ENCODE results near the gene RSU1. TPM values are rescaled to one million over a fixed set of nuclear protein-coding genes. Genes with fewer than 3 reads are reported as not detected.
"Not testable (repeated sequence)": the region's sequence is repeated elsewhere in the genome, so short reads cannot be mapped to it uniquely, and the experiment has no call there.

Gene RSU1
- polyA plus RNA-seq, 2 donors: 24.7 to 44.6 TPM

DNA sequence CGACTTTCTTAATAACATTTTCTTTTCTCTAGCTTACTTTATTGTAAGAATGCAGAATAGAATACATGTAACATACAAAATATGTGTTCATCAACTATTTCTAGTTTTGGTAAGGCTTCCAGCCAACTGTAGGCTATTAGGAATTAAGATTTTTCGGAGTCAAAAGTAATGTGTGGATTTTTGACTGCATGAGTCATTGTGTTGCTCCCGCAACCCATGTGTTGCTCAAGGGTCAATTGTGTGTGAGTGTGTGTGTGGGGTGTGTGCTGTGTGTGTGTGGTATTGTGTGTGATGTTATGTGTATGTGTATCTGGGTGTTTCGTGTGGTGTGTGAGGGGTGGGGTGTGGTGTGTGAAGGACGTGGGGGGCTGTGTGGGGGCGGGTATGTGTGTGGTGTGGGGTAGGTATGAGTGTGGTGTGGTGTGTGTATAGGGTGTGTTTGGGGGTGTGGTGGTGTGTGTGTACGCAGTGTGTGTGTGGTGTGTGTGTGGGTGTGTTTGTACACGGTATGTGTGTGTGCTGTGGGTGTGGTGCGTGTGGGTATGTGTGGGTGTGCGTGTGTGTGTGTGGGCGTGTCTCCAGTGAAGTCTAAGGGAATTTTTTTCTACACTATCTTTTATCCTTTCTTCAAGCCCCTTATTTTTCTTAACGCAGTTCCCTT lies 60.5 kb downstream of the RSU1 start:
- Histone ChIP-seq H3K9me3 (ENCODE audit: control insufficient read depth in 2 of 2, insufficient read depth in 1 of 2, low read depth in 1 of 2, low read length in 1 of 2) (no peaks in the 10 kb centered on the region), H3K36me3 (ENCODE audit: control insufficient read depth in 2 of 2, insufficient read depth in 2 of 2, low read length in 1 of 2) (peaks cover 3 to 8% of the 10 kb centered on the region in 2 donors), H3K4me3 (ENCODE audit: low read depth in 1 of 2, low read length in 2 of 2) (no peak overlapping the region), H3K4me1 (ENCODE audit: control insufficient read depth in 2 of 2, insufficient read depth in 2 of 2, low read length in 1 of 2) (peaks cover 2% of the 10 kb centered on the region in 2 donors), H3K27ac (ENCODE audit: low read depth in 2 of 2, low read length in 1 of 2) (no peak overlapping the region), H3K27me3 (ENCODE audit: control insufficient read depth in 1 of 2, insufficient read depth in 2 of 2, low read length in 2 of 2) (no peaks in the 10 kb centered on the region)
- 90 to 93% methylated on average over 12 of the region's 12 CpGs for WGBS, 2 donors

DNA sequence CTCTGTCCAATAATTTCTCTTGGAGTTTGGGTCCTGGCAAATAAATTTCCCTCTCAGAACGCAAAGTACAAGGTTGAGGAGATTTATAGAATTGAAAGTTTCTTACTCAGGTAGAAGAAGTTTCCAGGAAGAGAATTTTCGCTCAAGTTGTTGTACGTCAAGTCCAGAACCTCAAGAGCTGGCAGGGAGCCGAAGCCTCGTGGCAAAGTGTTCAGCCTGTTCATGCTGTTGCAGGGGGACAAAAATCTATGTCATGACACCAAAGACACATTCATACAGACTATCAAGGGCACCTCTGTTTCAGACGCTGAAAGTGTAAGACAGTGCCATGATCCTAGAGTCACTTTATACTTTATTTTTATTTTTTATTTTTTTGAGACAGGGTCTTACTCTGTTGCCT lies 62.5 kb downstream of the RSU1 start:
- H3K4me3 ChIP-seq (ENCODE audit: low read depth in 1 of 2, low read length in 2 of 2): no peak overlapping the region
- peaks cover 2% of the 10 kb centered on the region in 2 donors for H3K4me1 ChIP-seq (ENCODE audit: control insufficient read depth in 2 of 2, insufficient read depth in 2 of 2, low read length in 1 of 2)
- WGBS, 2 donors: 77 to 91% methylated on average over 6 of the region's 6 CpGs
- no peaks in the 10 kb centered on the region for H3K27me3 ChIP-seq (ENCODE audit: control insufficient read depth in 1 of 2, insufficient read depth in 2 of 2, low read length in 2 of 2)
- H3K36me3 ChIP-seq (ENCODE audit: control insufficient read depth in 2 of 2, insufficient read depth in 2 of 2, low read length in 1 of 2): peaks cover 4 to 11% of the 10 kb centered on the region in 2 donors
- H3K9me3 ChIP-seq (ENCODE audit: control insufficient read depth in 2 of 2, insufficient read depth in 1 of 2, low read depth in 1 of 2, low read length in 1 of 2): no peaks in the 10 kb centered on the region
- no peak overlapping the region for H3K27ac ChIP-seq (ENCODE audit: low read depth in 2 of 2, low read length in 1 of 2)

DNA sequence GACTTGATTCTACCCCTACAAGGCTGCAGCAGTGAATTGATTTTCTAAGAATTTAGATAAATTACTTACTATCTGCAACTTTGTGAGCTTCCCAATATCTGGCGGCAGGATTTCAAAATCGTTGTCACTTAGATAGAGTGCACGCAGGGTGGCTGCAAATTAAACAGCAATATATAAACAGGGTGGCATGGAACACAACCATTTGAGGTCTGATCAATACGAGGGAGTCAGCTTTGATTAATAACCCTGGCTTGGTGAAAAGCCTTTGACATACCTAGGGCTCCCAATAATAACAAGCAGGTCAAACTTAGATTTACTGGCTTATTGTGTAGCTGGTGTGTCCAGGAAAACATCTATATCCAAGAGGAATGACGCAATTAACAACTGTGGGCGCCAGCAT lies 64.4 kb downstream of the RSU1 start:
- 81 to 90% methylated on average over 6 of the region's 6 CpGs for WGBS, 2 donors
- H3K9me3 ChIP-seq (ENCODE audit: control insufficient read depth in 2 of 2, insufficient read depth in 1 of 2, low read depth in 1 of 2, low read length in 1 of 2); H3K4me3 ChIP-seq (ENCODE audit: low read depth in 1 of 2, low read length in 2 of 2); H3K4me1 ChIP-seq (ENCODE audit: control insufficient read depth in 2 of 2, insufficient read depth in 2 of 2, low read length in 1 of 2); H3K27ac ChIP-seq (ENCODE audit: low read depth in 2 of 2, low read length in 1 of 2); H3K27me3 ChIP-seq (ENCODE audit: control insufficient read depth in 1 of 2, insufficient read depth in 2 of 2, low read length in 2 of 2): not testable (repeated sequence)
- H3K36me3 ChIP-seq (ENCODE audit: control insufficient read depth in 2 of 2, insufficient read depth in 2 of 2, low read length in 1 of 2): peaks cover 9 to 15% of the 10 kb centered on the region in 2 donors

DNA sequence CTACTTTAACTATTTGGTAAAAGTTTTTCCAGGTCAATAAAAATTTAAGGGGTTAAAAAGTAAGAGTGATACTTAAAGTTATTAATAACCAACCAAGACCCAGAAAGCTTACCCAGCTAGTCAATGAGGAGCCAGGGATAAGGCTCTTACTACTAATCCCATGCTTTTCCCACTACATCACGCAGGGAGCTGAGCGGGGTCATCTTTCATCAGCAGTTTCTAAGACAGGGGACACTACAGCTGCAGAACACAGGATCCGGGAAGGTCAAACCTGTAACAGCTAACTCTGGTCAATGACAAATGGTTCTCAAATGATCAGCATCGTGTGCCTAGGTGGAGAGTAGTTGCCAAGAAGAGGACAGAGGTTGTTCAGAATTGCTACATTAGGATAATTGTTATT lies 65.1 kb downstream of the RSU1 start:
- H3K4me3 ChIP-seq (ENCODE audit: low read depth in 1 of 2, low read length in 2 of 2): no peak overlapping the region
- H3K4me1 ChIP-seq (ENCODE audit: control insufficient read depth in 2 of 2, insufficient read depth in 2 of 2, low read length in 1 of 2): no peaks in the 10 kb centered on the region
- H3K9me3 ChIP-seq (ENCODE audit: control insufficient read depth in 2 of 2, insufficient read depth in 1 of 2, low read depth in 1 of 2, low read length in 1 of 2): no peaks in the 10 kb centered on the region
- WGBS, 2 donors: 88 to 92% methylated on average over 4 of the region's 4 CpGs
- peaks cover 6 to 15% of the 10 kb centered on the region in 2 donors for H3K36me3 ChIP-seq (ENCODE audit: control insufficient read depth in 2 of 2, insufficient read depth in 2 of 2, low read length in 1 of 2)
- H3K27me3 ChIP-seq (ENCODE audit: control insufficient read depth in 1 of 2, insufficient read depth in 2 of 2, low read length in 2 of 2): no peaks in the 10 kb centered on the region
- no peak overlapping the region for H3K27ac ChIP-seq (ENCODE audit: low read depth in 2 of 2, low read length in 1 of 2)

DNA sequence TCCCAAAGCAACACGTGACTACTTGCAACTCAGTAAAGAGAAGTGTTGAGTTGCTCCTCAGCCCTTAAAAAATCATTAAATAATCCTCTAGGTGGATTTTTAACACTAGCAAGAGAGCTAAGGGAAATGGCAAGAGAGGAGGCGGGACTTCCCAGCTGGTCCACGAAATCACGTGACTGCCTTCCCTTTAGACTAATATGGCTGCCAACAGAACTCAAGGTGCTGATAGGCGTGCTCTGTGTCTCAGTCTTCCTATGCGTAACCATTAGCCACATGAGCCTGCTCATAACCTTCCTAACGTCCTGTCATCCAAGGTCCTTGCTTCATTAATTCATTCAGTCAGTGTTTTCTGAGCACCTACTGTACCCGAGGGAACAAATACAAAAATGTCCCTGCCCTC lies 66.0 kb downstream of the RSU1 start:
- Histone ChIP-seq H3K27me3 (ENCODE audit: control insufficient read depth in 1 of 2, insufficient read depth in 2 of 2, low read length in 2 of 2) (no peaks in the 10 kb centered on the region), H3K36me3 (ENCODE audit: control insufficient read depth in 2 of 2, insufficient read depth in 2 of 2, low read length in 1 of 2) (peaks cover 6 to 11% of the 10 kb centered on the region in 2 donors), H3K4me1 (ENCODE audit: control insufficient read depth in 2 of 2, insufficient read depth in 2 of 2, low read length in 1 of 2) (no peaks in the 10 kb centered on the region), H3K9me3 (ENCODE audit: control insufficient read depth in 2 of 2, insufficient read depth in 1 of 2, low read depth in 1 of 2, low read length in 1 of 2) (no peaks in the 10 kb centered on the region), H3K4me3 (ENCODE audit: low read depth in 1 of 2, low read length in 2 of 2) (no peak overlapping the region), H3K27ac (ENCODE audit: low read depth in 2 of 2, low read length in 1 of 2) (no peak overlapping the region)
- WGBS, 2 donors: 96 to 98% methylated on average over 8 of the region's 8 CpGs

DNA sequence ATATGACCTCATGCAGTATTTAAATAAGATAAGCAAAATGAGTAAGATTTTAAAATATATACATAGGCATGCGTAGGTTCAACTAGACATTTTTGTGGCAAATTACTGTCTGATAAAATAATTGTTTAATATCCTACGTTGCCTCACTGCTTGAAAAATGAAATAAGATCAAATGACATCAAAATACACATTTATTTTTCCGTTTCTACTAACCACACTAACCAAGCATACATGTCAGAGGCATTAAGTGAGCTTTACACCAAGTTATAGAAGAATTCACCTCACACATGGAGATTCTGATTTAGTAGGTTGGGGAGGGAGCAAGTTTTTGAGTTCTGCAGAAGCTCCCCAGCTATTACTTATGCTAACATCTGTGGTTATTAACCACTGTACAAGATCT lies 66.8 kb downstream of the RSU1 start:
- Histone ChIP-seq H3K27ac (ENCODE audit: low read depth in 2 of 2, low read length in 1 of 2) (no peak overlapping the region), H3K36me3 (ENCODE audit: control insufficient read depth in 2 of 2, insufficient read depth in 2 of 2, low read length in 1 of 2) (peaks cover 6 to 11% of the 10 kb centered on the region in 2 donors), H3K27me3 (ENCODE audit: control insufficient read depth in 1 of 2, insufficient read depth in 2 of 2, low read length in 2 of 2) (no peaks in the 10 kb centered on the region), H3K4me3 (ENCODE audit: low read depth in 1 of 2, low read length in 2 of 2) (no peak overlapping the region), H3K4me1 (ENCODE audit: control insufficient read depth in 2 of 2, insufficient read depth in 2 of 2, low read length in 1 of 2) (no peaks in the 10 kb centered on the region), H3K9me3 (ENCODE audit: control insufficient read depth in 2 of 2, insufficient read depth in 1 of 2, low read depth in 1 of 2, low read length in 1 of 2) (no peaks in the 10 kb centered on the region)
- WGBS, 2 donors: 89 to 90% methylated on average over 3 of the region's 3 CpGs

DNA sequence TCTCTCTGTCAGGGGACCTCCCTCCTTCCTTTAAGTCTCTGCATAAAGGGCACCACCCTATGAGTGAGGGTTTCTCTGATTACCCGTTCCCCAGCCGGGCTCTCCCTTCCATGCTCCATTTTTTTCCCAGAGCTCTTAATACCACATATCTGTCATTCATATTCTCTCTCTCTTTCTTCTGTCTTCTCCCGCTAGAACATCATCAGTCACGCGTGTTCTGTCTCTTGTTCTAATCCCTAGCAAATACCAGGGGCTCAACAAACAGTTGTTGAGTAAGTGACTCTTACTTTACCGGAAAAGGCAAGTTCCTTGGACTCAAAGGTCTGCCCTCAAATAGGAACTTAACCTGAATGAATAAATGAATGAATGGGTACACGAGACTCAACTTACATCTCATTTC lies 68.5 kb downstream of the RSU1 start:
- Histone ChIP-seq H3K9me3 (ENCODE audit: control insufficient read depth in 2 of 2, insufficient read depth in 1 of 2, low read depth in 1 of 2, low read length in 1 of 2) (no peaks in the 10 kb centered on the region), H3K4me3 (ENCODE audit: low read depth in 1 of 2, low read length in 2 of 2) (no peak overlapping the region), H3K27ac (ENCODE audit: low read depth in 2 of 2, low read length in 1 of 2) (no peak overlapping the region), H3K4me1 (ENCODE audit: control insufficient read depth in 2 of 2, insufficient read depth in 2 of 2, low read length in 1 of 2) (no peaks in the 10 kb centered on the region), H3K27me3 (ENCODE audit: control insufficient read depth in 1 of 2, insufficient read depth in 2 of 2, low read length in 2 of 2) (no peaks in the 10 kb centered on the region), H3K36me3 (ENCODE audit: control insufficient read depth in 2 of 2, insufficient read depth in 2 of 2, low read length in 1 of 2) (peaks cover 6 to 11% of the 10 kb centered on the region in 2 donors)
- WGBS, 2 donors: 91 to 95% methylated on average over 7 of the region's 7 CpGs

DNA sequence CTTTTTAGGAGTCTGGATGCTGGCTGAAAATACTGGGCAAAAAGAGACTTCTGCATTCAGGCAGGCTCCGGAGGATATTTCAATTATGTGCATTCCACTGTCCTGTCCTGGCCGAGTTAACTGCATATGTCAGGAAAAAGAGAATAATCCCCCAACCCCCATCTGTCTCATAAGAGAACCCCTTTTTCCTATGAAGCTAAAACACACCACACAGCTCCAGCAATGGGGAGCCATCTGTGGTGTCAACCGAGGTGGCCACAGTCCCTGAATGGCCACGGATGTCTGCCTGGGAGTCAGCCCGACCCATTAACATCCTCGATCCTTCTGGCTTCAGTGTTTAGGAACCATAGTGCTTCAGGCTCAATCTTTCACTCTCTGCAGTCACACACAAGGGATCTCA lies 70.4 kb downstream of the RSU1 start:
- no peaks in the 10 kb centered on the region for H3K9me3 ChIP-seq (ENCODE audit: control insufficient read depth in 2 of 2, insufficient read depth in 1 of 2, low read depth in 1 of 2, low read length in 1 of 2)
- H3K27me3 ChIP-seq (ENCODE audit: control insufficient read depth in 1 of 2, insufficient read depth in 2 of 2, low read length in 2 of 2): no peaks in the 10 kb centered on the region
- 92 to 93% methylated on average over 6 of the region's 6 CpGs for WGBS, 2 donors
- no peak overlapping the region for H3K27ac ChIP-seq (ENCODE audit: low read depth in 2 of 2, low read length in 1 of 2)
- H3K4me3 ChIP-seq (ENCODE audit: low read depth in 1 of 2, low read length in 2 of 2): no peak overlapping the region
- H3K36me3 ChIP-seq (ENCODE audit: control insufficient read depth in 2 of 2, insufficient read depth in 2 of 2, low read length in 1 of 2): peaks cover 6 to 9% of the 10 kb centered on the region in 2 donors
- H3K4me1 ChIP-seq (ENCODE audit: control insufficient read depth in 2 of 2, insufficient read depth in 2 of 2, low read length in 1 of 2): no peaks in the 10 kb centered on the region

DNA sequence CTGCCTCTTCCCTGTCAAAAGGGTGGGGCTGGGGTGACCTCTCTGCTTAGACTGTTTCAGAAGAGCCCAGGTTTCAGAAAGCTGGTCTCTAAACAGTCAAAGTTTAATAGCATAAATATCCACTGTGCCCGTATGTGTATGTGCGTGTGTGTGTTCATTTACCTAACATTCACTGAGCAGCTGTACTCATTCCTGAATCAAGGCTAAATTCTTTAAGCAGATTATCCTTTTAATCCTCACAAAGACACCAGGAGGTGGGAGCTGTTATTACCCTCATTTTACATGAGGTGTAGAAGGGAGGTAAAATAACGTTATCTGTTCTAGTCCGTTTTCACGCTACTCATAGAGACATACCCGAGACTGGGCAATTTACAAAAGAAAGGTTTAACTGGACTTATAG lies 72.2 kb downstream of the RSU1 start:
- no peak overlapping the region for H3K4me3 ChIP-seq (ENCODE audit: low read depth in 1 of 2, low read length in 2 of 2)
- no peak overlapping the region for H3K27ac ChIP-seq (ENCODE audit: low read depth in 2 of 2, low read length in 1 of 2)
- H3K36me3 ChIP-seq (ENCODE audit: control insufficient read depth in 2 of 2, insufficient read depth in 2 of 2, low read length in 1 of 2): peaks cover 6% of the 10 kb centered on the region in 2 donors
- H3K9me3 ChIP-seq (ENCODE audit: control insufficient read depth in 2 of 2, insufficient read depth in 1 of 2, low read depth in 1 of 2, low read length in 1 of 2): no peaks in the 10 kb centered on the region
- H3K27me3 ChIP-seq (ENCODE audit: control insufficient read depth in 1 of 2, insufficient read depth in 2 of 2, low read length in 2 of 2): no peaks in the 10 kb centered on the region
- no peaks in the 10 kb centered on the region for H3K4me1 ChIP-seq (ENCODE audit: control insufficient read depth in 2 of 2, insufficient read depth in 2 of 2, low read length in 1 of 2)
- WGBS, 2 donors: 77 to 93% methylated on average over 6 of the region's 6 CpGs

DNA sequence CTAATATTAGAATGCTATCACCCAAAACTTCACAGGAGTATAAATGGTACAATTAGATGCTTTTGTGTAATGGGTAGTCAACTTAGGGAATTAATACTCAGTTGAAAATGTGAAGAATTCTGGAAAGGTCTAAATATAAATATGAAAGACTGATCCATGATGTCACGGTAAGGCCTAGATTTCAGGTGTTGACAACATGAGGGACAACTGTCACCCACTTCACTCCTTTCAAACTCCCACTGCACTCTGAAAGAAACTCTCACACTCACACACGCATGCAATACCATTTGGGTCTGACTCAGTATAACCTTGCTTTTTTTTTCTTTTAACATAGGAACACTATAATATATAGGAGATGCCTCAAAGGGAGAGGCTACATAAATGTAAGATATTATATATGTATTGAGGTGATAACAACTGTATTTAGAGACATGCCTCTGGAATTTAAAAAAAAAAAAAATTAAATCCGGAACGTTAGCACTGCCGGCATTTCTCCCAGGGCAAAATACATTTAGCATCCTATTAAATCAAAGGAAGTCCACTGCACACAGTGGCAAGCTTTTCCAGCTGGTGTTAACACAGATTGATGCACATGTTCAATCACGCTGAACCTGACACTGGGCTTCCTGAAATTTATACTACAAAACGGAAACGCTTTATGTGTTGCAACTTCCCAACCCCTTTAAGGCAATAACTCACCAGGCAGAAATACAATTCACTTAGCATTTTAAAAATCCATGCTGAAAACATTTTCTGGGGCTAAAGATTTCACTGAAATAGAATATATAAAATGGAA lies 74.9 kb downstream of the RSU1 start:
- no peaks in the 10 kb centered on the region for H3K27me3 ChIP-seq (ENCODE audit: control insufficient read depth in 1 of 2, insufficient read depth in 2 of 2, low read length in 2 of 2)
- no peaks in the 10 kb centered on the region for H3K4me1 ChIP-seq (ENCODE audit: control insufficient read depth in 2 of 2, insufficient read depth in 2 of 2, low read length in 1 of 2)
- H3K4me3 ChIP-seq (ENCODE audit: low read depth in 1 of 2, low read length in 2 of 2): no peak overlapping the region
- no peaks in the 10 kb centered on the region for H3K9me3 ChIP-seq (ENCODE audit: control insufficient read depth in 2 of 2, insufficient read depth in 1 of 2, low read depth in 1 of 2, low read length in 1 of 2)
- H3K27ac ChIP-seq (ENCODE audit: low read depth in 2 of 2, low read length in 1 of 2): no peak overlapping the region
- no peaks in the 10 kb centered on the region for H3K36me3 ChIP-seq (ENCODE audit: control insufficient read depth in 2 of 2, insufficient read depth in 2 of 2, low read length in 1 of 2)
- WGBS, 2 donors: 79 to 81% methylated on average over 8 of the region's 8 CpGs

All from esophagus (tissue), 2 donors.